Measurements from ENCODE around the gene JUNB.

The JUNB gene

DNA sequence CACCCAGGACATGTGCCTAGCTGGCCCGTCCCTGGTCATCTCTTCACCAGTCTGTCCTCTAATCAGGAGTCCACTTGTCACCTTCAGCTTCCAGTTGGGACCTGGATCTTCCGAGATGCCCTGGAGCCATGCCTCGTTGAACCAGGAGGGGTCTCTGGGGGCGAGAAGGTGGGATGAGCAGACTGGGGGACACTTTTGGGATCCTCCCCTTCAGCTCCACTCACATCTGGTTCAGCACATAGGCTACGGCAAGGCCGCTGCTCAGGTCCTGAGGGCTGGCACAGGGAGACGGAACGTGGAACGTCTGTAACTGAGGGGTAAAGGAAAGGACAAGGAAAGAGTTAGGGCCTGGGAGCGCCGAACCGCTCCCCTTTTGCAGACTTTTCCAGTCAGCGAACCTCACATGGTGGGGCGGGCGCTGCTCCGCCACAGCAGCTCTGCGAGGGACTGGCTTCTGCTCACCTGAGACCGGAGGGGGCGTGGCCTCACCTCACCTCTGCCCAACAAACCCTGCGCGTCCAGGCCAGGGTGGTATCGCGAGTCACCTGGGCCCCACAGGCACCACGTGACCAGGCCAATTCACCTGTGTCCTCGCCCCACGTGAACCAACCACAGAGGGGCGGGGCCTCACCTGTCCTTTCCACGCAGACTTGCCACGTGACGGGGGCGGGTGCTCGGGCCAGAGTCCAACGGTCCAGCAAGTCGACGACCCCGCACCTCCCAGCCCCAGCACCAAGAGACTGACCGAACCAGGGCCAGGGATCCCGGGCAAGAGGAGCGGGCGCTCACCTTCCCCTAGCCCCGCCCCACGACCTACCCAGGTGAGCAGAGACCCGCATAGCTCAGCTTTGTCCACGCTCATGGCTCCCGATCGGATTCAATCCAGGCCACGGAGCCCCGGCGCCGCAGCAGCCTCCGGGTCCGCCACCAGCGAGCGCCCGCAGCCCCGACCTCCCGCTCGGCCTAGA is 16.4 kb upstream of the JUNB start, which contains the start of gene HOOK2:
Gene HOOK2, minus strand, starts transcription at position 965 of the 968 bp plus-strand sequence. Its CDS starts 103 bp downstream, at position 862.
- no peak for DNase-seq

DNA sequence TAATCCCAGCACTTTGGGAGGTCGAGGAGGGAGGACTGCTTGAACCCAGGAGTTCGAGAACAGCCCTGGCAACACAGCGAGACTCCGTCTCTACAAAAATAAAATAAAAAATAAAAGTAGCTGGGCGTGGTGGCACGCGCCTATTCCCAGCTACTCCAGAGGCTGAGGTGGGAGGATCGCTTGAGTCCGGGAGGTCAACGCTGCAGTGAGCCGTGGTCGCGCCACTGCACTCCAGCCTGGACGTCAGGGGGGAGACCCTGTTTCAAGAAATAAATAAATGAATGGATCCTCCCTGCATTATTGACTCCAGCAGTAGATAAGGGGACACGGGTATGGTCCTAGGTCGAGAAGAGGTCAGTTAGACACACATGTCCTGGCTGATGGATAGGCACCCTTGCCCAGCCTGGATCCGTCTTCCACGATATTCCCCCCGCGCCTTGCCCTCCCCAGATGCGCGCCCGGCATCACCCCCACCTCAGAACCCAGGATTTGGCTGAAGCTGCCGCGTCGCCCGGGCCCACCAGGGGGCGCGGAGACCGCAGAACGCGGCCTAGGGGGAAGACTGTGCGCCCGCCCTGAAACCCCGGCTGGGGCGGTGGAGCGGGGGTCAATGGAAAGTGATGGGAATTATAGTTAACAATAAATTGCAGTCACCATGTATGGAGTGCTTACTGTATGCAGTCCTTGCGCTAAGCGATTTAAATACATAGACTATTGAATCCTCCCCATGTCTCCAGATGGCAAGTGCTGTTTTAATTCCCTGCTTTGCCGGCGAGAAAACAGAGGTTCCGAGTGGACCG is 13.9 kb upstream of the JUNB start:
- DNase-seq: peak; percentile 50

DNA sequence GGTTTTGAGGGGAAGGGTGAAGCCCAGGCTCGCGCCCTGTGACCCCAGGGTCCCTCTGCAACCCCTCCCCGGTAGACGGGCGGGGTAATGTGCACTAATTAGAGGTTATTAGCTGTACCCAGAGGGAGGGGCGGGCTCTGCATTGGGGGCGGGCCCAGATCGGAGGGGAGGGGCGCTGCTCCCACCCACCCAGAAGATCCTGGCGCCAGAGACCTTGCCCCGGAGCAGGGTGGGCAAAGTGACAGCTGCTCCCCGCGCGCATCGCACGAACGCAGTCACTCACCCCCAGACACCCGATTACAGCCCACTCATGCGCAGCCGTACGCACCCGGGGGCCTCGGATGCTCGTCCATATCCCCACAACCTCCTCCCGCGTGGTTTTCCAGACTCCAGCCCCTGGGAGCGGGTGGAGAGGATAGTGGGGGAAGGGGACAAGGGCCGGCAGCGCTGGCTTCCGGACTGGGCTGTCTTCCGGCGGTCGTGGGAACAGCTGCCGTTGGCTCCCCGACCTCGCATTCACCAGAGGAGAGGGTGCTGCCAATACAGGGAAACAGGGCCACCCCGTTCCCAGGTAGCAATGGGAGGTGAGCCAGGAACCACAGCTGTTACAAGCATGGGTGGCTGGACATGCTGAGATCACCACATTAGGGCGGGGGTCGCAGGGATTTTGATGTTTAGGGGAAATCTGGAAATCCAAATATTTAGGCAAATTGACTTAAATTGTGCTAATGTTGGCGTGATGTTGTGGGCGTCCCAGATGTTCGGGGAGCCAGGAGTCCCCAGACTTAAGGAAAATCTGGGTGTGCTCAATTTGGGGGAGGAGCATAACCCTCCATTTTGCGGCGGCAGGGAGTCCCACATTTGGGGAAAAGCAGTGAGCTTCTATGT is 13.0 kb upstream of the JUNB start:
- no peak for DNase-seq

DNA sequence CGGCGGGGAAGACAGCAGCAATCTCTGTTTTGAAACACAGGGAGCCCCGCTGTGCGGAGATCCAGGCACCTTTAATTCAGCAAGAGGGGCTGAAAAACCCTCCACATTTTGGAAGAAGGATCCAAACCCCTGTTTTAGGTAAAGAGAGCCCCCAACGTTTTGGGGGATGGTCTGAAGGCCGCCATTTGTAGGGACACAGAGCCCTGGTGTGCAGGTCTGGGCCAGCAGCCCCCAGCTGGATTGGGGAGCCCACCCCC is 12.5 kb upstream of the JUNB start:
- no peak for DNase-seq

DNA sequence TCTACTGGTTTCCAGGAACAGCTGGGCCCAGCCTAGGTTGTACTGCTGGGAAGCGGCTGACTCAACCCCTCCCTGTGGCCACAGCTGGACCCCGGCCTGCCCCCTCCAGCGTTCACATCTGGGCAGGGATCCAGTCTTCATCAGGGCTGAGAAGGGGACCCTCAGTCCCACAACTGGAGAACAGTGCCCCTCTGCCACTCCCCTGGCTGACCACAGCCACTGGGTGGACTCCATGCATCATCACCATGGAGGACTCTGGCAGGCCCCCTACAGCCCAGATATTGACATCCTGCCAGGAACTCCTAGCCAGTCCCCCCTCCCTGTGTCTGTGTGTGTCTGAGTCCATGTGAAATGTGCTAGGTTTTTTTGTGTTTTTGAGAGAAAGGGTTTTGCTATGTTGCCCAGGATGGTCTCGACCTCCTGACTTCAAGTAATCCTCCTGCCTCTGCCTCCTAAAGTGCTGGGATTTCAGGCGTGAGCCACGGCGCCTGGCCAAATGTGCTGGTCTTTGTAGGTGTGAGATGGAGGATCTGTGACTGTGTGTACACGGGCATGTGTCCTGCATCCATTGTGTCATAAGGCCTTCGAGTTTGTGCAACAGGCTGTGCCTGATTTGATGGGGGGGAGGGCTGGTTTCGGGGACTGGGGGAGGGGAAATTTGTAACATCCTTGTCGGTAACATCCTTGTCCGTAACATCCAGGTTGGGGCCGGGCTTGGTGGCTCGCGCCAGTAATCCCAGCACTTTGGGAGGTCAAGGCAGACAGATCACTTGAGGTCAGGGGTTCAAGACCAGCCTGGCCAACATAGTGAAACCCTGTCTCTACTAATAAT is 11.9 kb upstream of the JUNB start:
- no peak for DNase-seq

DNA sequence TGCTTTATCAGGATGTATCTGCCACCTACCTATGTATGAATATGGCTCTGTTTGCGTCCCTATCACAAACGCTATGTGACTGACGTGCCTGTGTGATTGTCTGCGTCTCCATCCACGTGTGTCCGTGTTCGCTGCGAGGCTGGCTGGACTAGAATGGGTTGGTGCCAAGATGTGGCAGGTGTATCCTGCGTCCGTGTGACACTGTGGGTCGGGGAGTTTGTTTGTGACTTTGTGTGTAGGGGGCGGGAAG is 9.2 kb upstream of the JUNB start:
- no peak for DNase-seq

DNA sequence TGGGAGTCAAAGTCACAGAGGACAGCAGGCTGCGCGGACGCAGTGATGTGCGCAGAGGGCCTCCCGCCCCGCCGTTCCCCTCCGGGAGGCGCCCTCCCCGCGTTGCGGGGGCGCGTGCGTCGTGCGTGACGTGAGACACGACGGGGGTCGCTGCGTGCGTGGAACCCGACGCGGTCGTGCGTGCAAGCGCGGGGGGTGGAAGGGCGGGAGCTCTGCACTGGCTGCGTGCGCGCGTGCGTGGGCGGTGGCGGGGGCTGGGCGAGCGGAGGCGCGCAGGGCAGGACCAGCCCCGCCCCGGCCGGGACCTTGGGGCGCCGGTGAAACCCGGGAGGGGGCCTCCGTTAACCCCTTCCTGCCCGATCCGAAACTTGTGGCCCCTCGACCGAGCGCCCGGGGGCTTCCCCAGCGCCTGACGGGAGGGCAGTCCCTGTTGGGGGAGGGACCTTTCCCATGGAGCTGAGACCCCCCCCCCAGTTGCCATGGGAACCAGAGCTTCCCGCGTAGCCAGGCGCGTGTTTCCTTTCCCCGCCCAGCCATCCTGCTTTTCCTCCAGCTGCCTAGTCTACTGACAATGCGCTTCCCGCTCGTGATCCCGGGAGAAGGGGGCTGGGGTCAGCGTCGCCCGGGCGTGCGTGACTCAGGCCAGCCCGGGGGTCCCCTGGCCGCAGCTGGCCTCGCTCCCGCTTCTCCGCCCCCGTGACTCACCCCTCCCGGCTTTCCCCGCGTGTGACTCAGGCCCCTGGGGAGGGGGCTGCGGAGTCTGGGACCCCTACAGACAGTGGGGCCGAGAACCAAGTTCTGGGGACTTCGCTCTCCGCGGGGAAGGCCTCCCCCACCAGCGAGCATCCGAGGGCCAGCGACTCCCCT is 8.6 kb upstream of the JUNB start:
- DNase-seq: no peak

DNA sequence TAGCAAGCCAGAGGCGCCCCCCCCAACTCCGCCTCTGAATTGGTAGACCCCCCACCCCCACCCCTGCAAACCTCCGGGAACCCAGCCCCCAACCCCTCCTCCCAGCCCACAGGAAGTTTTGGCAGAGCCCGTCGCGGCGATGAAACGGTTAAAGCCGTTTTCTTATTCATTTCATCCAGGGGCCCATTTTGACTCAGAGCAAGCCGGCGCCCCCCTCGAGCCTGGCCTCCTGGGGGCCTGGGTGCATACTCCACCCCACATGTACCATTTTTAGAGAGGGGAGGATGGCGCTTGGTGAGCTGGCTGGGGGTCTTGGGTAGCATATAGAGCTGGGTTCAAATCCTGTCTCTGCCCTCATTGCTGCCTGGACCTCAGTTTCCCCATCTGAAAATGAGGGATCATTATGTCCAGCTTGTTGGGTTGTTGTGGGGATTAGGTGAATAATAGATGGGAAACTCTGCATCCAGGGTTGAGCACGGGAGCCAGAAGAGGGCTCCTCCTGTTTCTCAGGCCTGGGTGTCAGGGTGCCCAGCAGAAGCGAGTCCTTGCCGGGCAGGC is 7.9 kb upstream of the JUNB start:
- DNase-seq: no peak

DNA sequence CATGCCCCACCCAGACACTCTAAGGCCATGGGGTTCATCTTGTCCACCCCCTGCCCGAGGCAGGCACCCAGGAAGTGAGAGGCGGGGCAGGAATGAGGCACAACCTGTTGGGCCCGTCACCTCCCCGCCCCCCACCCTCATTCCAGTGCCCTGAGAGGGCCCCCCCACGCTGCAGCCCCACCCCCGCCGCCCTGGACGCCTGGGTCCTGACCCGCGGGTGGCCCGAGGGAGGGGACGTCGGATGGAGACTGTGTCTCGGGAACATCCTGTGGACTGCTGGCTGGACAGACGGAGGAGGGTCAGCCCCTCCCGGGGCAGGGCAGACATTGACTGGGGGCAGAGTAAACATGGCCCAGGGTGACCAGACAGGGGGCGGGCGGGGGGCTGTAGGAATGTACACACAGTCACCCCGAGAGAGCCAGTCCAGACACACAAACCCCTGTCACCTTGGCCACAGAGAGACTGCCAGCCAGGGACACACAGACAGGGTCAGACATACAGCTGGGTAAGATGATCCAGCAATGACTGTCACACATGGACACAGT is 7.4 kb upstream of the JUNB start:
- no peak for DNase-seq

DNA sequence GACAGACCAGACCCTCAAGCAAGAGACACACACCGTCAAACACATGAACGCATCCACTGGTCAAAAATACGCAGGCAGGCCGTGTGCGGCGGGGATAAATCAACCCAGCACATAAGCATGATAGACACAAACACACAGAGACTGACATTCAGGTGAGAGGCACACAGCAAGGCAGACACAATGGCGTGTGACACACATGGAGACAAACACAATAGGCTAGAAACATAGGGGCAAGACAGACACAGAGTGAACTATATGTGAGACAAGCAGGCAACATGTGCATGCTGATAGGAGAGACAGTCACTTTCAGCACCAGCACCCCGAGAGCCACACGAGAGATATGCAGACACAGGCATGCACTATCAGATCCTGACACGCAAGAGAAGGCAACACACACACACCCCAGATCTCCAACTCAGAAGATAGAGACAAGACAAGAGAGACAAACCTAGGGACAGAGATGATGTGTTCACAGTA is 6.9 kb upstream of the JUNB start:
- no peak for DNase-seq

DNA sequence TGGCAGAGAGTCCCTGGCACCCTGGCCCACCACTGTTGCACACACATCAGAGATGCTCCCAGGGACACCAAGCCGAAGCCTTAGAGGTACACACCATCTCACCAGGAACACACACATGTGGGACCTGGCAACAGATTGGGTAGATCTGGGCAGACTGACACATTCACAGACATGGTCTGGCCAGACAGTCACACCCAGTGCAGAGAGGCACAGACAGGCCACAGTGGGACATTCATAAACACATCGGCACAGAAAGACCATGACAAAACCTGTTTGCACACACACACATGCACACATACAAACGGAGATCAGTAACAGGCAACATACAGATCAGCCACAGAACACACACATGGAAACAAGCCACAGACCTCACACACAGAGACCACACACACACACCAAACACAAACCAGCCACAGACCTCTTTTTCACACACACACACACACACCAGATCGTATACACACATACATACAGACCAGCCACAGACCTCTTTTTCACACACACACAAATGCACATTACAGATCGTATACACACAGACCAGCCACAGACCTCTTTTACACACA is 6.3 kb upstream of the JUNB start:
- no peak for DNase-seq

DNA sequence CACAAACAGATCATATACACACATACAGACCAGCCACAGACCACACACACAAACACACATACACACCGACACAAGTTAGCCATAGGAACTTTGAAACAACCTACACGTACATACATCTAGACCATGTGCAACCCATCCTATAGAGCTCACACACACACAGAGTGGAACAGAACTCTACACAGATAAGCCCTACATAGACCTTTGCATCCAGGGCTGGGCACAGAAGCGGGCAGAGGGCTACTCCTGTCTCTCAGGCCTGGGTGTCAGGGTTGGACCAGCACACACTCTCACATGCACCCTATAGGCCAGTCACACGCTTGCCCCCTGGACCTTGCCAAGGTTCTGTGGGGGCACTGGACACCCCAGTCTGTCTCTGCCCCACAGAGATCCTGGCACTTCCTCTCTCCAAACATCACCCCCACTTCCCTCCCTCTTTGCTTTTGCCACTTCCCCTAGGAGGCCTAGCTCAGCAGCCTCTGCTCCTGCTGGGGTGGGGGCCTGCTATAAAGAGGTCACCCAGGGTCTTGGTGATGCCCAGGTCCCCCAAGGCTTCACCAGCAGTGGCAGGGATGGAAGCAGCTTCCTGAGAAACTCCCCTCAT is 5.8 kb upstream of the JUNB start:
- DNase-seq: no peak

DNA sequence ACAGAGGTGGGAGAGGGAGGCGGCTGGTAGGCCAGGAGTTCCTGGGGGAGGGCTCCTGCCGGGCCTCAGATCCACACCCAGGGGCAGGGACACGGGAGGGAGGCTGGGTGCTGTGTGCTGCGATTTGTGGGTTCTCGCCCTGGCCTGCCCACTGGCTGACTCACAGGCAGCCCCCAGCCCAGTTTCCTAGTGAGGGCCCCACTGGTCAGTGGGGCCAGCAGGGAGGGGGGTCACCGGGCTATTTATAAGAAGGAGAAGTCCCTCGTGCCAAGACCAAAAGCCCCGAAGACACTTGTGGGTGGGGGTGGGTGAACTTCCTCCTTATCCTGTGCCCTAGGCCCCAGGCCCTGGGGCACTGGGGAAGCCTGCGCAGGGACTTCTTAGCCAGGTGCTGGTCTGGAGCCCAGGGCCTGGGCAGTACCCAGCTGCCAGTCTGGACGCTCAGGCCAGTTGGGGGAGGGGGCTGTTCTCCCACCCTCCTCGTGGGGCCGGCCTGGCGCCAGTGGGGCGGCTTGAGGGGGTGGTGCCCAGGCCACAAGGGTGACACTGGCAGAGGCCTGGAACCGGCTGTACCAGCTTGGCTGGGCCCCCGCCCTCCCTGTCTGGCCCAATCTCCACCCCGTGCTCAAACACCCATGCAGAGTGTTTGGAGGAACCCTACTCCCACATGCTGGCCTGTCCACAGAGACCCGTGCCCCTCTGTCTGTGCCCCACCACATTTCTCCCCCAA is 5.0 kb upstream of the JUNB start:
- no peak for DNase-seq

DNA sequence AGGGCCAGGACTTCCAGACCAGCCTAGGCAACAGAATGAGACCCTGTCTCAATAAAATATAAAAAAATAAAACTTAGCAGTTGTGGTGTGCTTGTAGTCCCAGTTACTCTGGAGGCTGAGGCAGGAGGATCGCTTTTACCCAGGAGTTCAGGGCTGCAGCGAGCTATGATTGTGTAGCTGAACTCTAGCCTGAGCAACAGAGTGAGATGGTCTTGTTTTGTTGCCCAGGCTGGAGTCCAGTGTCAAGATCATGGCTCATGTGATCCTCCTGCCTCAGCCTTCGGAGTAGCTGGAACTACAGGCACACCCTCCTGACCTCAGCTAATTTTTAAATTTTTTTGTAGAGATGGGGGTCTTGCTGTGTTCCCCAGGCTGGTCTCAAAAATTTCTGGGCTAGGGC is 4.3 kb upstream of the JUNB start:
- no peak for DNase-seq

DNA sequence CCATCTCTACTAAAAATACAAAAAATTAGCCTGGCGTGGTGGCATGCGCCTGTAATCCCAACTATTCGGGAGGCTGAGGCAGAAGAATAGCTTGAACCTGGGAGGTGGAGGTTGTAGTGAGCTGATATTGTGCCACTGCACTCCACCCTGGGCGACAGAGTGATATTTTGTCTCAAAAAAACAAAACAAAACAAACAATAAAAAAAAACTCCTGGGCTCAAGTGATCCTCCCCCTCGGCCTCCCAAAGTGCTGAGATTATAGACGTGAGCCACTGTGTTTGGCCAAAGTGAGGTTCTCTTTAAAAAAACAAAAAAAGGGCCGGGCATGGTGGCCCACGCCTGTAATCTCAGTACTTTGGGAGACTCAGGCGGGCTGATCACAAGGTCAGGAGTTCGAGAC is 3.8 kb upstream of the JUNB start:
- DNase-seq: no peak

DNA sequence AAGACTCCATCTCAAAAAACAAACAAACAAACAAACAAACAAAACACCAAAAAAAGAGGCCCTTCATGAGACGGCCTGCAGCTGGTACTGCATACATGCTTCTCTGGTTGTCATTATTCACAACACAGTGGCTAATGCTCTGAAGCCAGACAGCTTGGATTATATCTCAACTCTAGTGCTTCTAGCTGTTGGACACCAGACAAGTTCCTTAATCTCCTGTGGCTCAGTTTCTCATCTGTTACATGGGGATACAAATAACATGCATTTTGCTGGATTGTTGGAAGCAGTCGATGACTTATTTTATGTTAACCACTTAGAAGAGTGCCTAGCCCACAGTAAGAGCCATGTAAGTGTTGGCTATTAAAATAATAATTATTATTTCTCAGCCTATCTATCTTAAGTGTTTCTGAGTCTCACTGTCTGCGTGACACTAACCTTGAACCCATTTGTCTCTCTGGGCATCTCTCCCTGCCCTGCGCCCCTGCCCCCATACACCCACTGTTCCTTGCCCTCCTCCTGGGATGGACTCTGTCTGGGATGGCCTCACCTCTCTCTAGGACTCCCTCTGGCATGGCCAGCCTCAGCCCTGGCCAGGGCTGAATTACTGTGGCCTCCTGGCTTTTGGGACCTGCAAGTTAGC is 3.1 kb upstream of the JUNB start:
- no peak for DNase-seq

DNA sequence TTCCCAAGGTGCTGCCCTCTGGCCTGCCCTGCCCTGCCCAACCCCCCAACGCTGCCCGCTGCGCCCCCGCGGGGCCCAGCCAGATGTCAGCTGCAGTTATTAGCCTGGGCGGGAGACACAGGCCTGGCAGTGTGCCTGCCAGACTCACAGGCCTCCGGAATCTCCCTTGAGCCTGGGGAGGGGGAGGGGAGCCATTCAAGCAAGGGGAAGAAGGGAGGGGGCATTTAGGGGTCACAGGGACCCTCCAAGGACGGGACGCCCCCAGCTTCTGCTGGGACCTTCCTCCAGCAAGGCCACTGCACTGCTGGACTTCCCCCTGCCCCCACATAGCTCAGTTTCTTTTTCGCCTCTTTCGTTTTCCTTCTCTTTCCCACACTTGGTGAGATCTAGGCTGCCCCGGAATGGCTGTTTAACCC is 2.6 kb upstream of the JUNB start:
- DNase-seq: no peak

DNA sequence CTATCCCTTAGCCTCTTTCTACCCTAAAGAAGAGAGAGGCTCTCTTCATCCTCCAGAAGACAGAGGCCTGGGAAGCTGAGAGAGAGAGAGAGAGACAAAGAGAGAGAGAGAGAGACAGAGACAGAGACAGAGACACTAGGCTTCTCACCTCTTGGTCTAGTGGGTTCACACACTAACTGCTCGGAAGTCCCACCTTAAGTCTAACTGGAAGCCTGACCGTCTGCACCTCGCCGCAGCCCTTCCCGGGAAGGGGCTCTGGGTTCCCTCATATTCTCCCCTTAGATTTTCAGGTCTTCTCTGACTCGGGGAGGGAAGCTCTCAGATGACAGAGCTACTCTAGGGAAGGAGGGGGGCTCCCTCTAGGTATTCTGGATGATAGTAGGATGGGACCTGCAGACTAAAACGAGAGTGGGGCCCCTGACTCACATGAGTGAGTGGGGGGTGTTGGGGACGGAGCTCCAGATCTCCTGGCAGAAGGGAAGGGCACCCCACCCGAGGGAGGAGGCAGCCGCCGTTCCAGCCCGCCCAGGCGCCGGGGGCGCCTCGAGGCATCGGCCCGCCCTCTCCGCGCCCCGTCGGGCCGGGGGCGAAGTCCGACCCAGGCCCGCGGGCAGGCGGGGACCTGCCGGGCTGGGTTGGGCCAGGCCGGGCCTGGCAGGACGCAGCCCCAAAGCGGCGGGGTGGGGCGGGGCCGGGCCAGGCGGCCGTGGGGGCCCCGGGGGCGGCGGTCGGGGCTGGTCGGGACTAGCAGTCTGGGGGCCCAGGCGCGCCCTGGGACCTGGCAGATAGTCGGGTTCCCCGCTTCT is 2.0 kb upstream of the JUNB start:
- DNase-seq: no peak

All from amniotic stem cell (primary cell).